Breast epithelium (tissue), 3 donors: ENCODE results near the gene BST1.

Experiments used
- CTCF ChIP-seq, 3 donors: fragments of 450-650 bp; IDR thresholded peaks; one replicate each; pipeline ENCODE4 v1.5.1; 2016 to 2017; ENCODE audit warnings: antibody characterized with exemption in 3 of 3, mild to moderate bottlenecking in 3 of 3, moderate library complexity in 3 of 3
- POLR2A ChIP-seq: fragments of 450-650 bp; IDR thresholded peaks from one replicate; pipeline ENCODE4 v1.6.1; 2016; ENCODE audit warnings: antibody characterized with exemption, mild to moderate bottlenecking, moderate library complexity
- POLR2AphosphoS5 ChIP-seq, 3 donors: sonication (generic); formaldehyde crosslinking; IDR thresholded peaks; one replicate each; pipeline ENCODE4 v1.6.1; 2017; ENCODE audit warnings: antibody characterized with exemption in 3 of 3

- TF ChIP-seq CTCF (IDR thresholded peaks at IDR 0.05): no peak
- no peak for TF ChIP-seq POLR2AphosphoS5 (IDR thresholded peaks at IDR 0.05)
- TF ChIP-seq POLR2A: no peak
Observed at GRCh38 chr4:15751153-15751552, 48.3 kb downstream of the BST1 start.
